Testis (tissue), 2 donors: ENCODE results near the gene EFNA3.

Experiments used
- POLR2A ChIP-seq: fragments of 450-650 bp; IDR thresholded peaks from one replicate; pipeline ENCODE4 v1.6.1; 2017; ENCODE audit warnings: antibody characterized with exemption, mild to moderate bottlenecking, moderate library complexity
- TF ChIP-seq, protein P1 (sequence below), 3 experiments: fragments of 450-650 bp in 2 of 3; fragments of 200-600 bp in 1 of 3; sonication (generic) in 1 of 3; IDR thresholded peaks; one replicate each; pipeline ENCODE4 v1.5.1; 2016 to 2019; ENCODE audit warnings: antibody characterized with exemption in 3 of 3, mild to moderate bottlenecking in 2 of 3, moderate library complexity in 1 of 3

- TF ChIP-seq, protein P1, sequence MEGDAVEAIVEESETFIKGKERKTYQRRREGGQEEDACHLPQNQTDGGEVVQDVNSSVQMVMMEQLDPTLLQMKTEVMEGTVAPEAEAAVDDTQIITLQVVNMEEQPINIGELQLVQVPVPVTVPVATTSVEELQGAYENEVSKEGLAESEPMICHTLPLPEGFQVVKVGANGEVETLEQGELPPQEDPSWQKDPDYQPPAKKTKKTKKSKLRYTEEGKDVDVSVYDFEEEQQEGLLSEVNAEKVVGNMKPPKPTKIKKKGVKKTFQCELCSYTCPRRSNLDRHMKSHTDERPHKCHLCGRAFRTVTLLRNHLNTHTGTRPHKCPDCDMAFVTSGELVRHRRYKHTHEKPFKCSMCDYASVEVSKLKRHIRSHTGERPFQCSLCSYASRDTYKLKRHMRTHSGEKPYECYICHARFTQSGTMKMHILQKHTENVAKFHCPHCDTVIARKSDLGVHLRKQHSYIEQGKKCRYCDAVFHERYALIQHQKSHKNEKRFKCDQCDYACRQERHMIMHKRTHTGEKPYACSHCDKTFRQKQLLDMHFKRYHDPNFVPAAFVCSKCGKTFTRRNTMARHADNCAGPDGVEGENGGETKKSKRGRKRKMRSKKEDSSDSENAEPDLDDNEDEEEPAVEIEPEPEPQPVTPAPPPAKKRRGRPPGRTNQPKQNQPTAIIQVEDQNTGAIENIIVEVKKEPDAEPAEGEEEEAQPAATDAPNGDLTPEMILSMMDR (IDR thresholded peaks at IDR 0.05), result no peak
- TF ChIP-seq POLR2A, result no peak
Observed at GRCh38 chr1:155069551-155070157, 9.0 kb upstream of the EFNA3 start.
